Activated naive CD4-positive, alpha-beta T cell treated with Interleukin-2 at 50 U/mL for 16 hours (primary cell): ENCODE measurements around the gene CPSF3.
"Not testable (repeated sequence)": the region's sequence is repeated elsewhere in the genome, so short reads cannot be mapped to it uniquely, and the experiment has no call there.

ENCODE experiments used
- DNase-seq: peaks from one replicate; pipeline ENCODE4 v3.0.0-alpha.2; 2020

The CPSF3 gene

DNA sequence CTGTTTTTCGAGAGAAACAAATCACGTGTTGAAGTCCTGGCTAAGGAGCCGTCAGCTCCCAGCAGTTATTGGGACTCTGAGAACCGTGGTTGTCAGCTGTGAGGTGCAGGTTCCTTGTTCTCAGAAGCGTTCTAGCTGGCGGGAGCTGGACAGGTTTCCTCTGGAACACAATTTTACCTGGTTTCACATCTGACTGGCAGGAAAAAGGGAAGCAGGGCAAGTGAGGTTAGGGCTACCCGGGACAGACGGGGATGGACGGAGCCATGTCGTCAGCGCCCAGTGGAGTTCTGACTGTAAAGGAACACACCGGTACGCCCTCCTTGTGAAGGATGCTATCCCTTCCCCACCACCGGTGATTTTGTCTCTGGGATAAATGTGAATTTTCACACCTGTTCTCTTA lies 26.3 kb upstream of the CPSF3 start:
- DNase-seq = no peak

DNA sequence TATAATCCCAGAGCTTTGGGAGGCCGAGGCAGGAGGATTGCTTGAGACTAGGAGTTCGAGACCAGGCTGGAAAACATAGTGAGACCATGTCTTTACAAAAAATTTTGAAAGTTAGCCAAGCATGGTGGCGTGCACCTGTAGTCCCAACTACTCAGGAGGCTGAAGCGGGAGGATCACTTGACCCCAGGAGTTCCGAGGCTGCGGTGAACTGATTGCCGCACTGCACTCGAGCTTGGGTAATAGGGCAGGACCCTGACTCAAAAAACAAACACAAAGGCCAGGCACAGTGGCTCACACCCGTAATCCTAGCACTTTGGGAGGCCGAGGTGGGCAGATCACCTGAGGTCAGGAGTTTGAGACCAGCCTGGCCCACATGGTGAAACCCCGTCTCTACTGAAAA lies 25.2 kb upstream of the CPSF3 start:
- DNase-seq = not testable (repeated sequence)

DNA sequence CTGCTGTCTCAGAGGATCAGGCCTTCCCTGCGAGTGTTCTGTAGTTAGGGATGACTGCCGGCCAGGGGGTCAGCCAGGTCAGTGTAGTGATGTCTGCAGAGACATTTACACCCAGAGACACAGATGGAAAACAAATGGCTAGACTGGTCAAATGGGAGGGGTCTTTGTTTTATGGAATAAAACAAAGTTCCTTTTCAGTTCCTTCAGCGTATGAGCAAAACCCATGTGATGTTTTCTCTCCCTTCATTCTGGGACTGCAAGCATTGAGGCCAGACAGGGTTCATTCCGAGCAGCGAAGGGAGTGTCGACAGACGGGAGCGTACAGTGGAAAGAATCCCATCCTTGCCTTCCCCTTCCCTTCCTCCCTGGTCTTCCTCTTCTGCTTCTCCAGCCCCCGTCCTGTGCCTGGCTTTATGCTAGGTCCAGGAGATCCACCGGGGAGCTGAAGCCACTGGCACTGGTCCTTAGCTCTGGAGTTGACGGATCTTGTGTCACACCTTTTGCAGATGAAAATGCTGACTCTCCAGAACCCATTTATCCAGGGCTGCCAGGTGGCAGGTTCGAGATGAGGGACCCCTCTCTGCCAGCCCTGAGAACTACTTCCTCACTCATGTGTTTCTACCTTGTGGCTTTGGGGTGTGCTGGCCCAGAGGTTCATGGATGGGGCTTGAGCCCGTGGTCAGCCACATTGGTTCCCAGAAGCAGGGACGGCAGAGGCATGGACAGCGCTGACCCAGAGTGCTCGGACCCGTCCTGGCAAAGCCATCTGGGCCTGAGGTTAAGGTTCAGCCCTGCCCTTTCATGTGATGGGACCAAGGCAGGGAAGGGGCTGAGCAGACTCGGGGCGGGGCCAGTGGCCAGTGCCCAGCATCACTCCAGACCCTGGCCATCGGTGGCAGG lies 24.3 kb upstream of the CPSF3 start:
- DNase-seq = no peak

DNA sequence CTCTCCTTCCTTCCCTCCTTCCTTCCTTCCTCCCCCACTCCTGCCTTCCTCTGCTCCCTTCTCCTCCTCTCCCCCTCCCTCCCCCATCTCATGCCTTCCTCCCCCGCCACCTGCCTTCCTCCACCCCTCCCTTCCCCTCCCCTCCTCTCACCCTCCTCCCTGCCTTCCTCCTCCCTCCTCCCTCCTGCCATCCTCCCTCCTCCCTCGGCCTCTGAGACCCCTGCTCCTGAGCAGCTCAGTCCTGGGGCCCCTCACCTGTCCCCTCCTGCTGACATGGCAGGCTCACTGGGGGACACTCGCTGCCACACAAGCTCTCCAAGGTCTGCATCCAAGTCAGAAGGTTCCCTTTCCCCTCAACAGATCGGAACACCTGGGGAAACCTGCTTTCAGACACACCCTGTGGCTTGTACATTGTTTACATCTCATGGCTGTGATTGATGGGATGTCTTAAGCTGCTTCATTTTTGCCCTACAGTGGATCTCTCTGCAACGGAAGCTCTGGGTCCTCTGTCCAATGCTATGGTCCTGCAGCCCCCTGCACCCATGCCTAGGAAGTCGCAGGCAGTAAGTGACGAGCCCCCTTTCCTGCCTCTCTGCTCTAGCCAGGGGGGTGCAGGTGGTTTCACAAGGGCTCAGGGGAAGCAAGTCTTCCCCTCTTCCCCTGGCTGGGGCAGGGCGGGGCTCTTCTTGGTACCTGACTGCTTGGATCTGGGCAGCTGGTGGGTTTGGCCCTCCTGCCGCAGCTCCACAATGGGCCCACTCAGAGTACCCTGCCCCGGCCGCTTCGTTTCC lies 23.0 kb upstream of the CPSF3 start:
- DNase-seq = no peak

DNA sequence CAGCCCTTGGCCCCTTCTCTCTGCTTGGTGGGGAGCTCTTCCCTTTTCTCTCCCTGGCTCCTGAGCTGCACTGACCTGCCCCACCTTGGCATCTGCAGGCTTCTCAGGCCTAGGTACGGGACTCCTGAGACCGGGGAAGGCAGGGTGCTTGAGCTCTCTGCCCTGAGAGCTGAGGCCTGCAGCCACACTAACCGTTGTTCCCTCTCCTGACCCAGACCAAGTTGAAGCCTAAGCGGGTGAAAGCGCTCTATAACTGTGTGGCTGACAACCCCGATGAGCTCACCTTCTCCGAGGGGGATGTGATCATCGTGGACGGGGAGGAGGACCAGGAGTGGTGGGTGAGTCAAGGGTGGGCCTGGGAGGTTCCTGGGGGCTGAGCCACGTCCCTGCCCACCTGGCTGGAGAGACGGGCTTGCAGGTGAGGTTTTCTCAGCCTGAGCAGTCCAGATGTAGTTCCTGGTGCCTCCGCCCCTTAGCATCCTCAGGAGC lies 22.4 kb upstream of the CPSF3 start:
- no peak for DNase-seq

DNA sequence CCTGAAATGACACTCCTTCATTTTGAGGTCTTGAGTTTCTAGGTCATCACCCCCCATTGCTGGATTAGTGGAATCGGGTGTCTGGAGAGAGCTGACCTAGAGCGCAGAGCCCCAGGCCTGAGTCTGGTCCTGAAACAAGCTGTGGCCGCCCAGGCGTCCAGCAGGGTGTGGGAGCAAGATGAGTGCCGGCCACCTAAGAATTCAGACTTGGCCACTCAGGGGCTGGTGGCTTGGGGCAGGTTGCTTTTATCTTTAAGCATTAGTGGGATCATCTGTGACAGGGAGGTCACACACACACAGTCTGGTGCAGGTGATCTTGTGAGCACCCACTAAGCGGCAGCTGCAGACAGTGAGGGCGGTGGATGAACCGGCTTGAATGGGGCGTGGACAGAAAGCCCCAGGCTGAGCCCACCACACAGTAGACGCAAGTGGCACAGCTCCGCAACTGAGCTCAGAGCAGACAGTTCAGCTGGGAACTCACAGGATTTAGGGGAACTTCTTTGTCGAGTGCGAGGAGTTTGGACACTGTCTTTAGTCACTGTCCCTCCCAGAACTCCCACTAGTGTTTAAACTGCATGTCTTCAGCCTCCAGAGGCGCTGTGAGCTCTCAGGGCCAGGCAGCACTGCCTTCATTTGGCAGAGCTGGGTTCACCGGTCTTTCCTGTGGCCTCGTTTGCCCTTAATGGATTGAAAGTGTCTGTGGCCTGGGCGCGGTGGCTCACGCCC lies 21.6 kb upstream of the CPSF3 start:
- no peak for DNase-seq

DNA sequence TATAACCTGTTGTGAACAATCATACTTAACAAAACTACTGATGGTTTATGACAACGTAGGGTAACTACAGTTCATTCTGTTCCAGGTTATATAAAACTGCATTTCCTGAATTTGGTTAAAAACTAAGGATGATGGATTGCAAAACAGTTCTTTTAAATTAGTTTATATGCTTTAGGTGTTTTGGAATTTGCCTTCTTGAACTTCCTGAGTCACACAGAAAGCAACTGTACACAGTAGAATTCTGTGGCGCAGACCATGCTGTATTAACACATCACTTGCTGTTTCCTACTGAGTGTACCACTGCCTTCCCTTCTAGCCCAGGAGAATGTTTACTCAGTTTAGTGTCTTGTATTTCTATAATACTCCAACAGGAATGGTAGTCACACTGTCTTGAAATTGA lies 19.5 kb upstream of the CPSF3 start:
- DNase-seq = no peak

DNA sequence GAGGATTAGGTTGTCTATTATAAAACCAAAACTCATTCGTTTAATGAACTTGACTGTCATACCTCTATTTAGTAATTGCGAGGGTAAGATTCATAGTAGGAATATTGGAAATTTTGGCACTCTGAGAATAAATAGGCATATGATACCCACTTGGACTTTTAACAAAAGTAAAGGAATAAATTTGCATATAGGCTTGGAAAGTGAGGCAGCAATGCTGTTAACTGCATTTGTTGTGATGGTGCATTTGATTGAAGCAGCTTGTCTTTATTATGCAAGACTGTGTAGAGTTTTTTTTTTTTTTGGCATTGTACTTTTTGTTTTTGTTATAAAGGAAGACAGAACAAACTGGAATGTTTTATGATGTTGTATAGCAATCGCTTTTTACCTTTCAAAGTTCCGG lies 19.0 kb upstream of the CPSF3 start:
- DNase-seq = no peak

DNA sequence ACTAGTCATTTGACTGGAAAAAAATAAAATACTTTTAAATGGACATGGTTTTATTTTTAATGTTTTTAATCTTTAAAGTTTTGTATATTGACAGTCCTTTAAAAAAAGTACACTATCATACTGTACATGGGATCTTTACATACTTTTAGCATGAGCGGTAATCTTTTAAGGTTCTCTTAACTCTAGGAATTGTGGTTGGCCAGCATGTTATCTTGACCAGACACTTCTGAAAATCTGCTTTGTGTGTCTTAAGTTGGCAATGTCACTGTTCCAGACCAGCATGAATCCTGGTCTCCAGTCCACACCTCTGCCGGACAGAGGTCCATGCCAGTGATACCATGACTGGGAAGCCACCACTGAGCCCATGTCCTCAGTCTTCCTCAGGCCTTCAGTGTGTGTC lies 17.8 kb upstream of the CPSF3 start:
- no peak for DNase-seq

DNA sequence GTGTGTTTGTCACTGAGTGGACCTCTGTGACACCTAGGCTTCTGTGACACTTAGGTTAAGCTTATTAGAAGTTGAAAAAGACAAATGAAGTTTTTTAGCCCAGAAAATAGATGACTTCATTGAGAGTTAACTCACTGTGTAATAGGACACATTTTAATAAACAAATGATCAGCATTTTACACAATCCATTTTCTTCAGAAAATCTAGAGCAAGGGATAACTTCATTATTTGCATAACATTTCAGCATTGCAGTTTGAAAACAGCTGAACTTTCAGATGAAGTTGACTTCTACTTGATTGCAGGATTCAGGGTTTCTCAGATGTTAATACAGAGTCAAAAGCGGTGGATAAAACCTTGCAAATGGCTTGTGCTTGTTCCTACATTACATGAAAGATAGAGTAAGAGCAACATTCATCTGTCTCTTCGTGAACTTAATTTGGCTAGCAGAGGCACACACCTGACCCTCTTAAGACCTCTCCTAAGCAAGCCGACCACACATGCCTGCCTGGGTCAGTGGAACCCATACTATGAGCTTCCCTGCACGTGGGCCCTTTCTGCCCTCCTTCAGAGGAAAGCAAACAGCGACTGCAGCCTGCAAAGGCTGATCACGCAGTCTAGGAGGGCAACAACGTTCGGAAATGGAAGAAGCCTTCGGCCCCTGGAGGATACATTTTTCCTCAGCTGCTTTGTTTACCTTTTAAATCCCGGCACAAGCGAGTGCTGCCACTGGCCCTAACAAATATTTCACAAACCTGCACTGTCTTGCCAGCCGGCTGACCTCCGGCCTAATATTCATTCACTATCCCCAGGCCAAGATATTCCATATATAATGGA lies 16.7 kb upstream of the CPSF3 start:
- DNase-seq = no peak

DNA sequence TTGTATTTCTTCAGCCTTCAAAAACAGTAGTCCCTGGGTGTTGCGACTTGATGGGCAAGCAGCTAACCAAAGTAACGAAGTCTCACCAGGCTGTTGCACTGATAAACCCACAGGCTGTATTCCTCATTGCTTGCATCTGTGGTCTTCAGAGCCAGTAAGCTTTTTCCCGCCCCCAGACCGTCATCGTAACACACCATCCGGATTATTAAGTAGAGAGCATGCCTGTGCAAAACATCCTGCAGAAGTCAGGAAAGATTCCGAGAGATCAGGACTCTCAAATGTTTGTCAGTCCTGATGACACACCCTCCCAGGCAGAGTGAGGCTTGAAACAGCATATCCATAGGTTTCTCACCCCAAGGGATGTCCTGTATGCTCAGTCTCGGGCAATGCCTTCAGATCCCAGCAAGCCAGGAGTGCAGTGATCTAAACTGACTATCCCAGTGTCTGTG lies 16.1 kb upstream of the CPSF3 start:
- no peak for DNase-seq

DNA sequence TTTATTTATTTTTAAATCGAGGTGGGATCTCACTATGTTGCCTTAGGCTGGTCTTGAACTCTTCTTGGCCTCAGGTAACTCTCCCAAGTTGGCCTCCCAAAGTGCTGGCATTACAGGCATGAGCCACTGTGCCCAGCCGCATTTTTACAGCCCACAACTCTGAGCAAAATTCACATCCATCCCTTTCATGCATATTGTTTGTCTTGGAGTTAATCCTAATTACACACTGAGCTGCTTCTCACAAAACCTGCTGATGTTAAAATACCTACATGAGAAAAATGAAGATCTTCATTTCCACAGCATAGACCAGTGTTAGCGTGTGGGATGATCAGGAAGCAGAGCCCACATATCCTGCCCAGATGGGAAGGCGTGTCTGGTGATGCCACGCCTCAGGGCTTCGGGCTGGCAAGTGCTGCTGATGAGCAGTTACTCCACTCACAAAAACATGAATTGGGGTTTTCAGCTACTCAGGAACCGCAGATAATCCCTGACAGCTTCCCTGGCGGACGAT lies 14.8 kb upstream of the CPSF3 start:
- no peak for DNase-seq

DNA sequence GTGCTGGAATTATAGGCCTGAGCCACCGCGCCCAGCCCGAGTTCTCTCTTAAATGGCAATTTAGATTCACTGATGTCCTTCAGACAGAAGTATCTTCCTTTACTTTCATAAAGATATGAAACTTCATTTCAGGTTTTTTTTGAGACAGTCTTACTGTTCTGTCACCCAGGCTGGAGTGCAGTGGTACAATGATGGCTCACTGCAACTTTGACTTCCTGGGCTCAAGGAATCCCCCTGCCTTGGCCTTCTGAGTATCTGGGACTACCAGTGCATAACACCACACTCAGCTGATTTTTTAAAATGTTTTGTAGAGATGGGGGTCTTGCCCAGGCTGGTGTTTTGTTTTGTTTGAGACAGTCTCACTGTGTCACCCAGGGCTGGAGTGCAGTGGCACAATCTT lies 13.3 kb upstream of the CPSF3 start:
- DNase-seq = no peak

DNA sequence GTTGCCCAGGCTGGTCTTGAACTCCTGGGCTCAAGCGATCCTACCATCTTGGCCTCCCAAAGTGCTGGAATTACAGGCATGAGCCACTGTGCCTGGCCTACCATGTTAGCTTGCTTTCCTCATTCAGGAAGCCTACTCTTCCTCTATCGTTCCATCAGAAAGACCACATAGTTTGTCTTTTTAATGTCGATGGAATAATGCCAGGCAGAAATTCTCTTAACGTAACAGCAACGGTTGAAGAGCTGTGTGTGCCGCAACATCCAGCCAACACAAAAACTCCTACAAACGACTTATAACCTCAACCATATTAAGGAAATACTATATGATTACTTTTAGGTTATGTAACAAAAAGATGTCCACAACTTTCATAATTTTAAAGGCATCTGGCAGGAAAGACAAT lies 10.7 kb upstream of the CPSF3 start:
- no peak for DNase-seq

DNA sequence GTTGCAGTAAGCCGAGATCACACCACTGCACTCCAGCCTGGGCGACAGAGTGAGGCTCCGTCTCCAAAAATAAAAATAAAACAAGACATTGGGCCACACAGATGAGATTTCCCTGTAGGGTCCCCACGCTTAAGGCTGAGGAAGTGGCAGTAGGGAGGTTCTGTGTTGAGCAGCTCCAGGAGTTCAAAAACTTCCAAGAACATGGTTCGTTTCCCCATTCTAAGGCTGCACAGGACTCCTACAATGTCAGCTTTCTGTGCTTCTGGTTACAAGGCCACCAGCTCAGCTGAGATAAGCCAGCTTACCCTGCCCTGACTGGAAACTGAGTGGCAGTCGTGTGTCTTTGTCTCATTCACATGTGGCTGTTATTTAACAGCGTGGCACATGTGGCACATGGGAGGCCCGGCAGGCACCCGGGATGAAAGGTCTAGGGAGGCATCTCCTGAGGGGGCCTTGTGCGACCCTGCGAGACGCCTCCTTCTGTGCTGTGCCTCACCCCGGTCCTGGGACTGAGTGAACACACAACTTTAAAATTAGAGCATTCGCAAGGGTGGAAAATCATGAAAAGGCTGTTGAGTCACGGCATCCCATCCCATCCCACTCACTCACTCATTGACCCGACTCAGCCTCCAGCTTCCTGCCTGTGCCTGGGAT lies 7.8 kb upstream of the CPSF3 start:
- no peak for DNase-seq

DNA sequence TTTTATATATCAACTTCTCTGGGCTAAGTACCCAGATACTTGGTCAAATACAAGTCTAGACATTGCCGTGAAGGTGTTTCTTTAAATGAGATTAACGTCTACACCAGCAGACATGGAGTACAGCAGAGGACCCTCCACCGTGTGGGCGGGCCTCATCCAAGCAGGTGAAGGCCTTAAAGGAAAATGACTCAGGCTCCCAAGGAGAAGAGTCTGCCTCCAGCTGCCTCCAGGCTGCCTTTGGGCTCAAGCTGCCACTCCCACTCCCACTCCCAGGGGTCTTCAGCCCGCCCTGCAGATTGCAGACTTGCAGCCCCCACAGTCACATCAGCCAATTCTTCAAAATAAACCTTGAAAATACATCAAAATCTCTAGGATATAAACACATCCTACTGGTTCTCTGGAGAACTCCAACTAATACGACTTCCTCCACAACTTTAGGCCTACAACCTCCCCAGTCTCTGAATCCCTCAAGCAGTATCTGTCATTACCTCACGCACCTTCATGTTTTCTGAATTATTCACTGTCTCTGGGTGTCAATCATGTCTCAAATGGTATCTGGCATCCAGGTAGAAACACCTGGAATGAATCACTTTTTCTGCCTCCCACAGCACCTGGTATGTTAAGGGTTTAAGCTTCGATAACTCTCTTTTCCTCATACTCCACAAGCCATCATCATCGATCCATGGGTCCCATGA lies 7.0 kb upstream of the CPSF3 start:
- no peak for DNase-seq

DNA sequence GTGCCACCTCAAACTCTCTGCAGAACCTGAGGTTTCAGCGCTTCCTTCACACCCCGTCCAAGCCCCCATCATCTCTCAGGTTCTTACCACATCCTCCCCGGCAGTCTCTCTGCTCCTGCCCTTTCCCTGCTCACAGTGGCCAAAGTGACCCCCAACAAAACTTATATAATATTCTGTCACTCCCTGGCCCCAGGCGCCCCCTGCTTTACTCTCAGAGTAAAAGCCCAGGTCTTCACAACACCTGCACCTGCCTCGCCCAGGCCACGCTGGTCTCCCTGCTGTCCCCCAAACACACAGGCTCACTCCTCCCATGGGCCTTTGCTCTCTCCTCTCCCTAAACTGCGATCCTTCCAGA lies 6.5 kb upstream of the CPSF3 start:
- DNase-seq = no peak

DNA sequence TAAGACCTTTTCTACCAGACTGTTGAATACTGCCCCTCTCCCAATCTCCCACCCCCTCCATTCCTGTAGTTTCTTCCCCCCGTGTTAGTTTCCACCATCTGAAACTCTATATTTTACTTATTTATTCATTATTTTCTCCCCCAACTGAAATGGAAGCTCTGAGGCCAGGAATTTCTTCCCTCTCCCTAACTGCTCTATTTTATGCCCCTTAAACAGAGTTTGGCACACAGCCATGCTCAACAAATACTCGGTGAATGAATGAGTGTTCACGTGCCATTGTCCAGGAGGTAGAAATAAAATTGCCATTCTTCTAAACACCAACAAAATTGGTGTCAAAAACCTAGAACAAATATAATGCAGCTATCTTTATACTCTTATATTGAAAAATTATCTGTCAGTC lies 5.7 kb upstream of the CPSF3 start:
- no peak for DNase-seq

DNA sequence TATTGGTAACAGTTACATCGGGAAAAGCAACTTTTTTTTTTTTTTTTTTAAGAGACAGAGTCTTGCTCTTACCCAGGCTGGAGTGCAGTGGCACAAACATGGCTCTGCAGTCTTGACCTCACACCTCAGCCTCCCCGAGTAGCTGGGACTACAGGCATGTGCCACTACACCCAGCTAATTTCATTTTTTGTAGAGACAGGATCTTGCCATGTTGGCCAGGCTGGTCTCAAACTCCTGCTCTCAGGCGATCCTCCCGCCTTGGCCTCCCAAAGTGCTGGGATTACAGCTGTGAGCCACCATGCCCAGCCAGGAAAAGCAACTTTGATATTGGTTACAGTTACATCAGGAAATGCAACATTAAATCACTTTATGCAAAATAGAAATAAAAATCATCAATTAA lies 4.7 kb upstream of the CPSF3 start:
- no peak for DNase-seq

DNA sequence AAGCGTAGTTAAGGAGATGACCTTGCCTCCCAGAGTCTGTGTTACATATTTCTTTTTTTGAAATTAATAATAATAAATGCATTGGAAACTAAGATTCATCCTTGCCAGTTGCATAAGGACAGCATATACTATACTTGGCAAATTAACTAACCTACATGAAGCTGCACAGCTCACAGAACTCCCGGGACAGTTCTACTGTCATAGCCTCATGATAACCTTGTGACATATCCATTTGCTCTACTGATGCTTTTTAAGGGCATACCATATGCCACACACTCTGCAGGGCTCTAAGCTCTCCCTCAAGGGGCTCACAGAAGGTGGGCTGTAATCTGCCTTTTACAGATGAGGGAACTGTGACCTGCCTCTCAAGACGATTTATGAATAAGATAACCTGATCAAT lies 3.9 kb upstream of the CPSF3 start:
- no peak for DNase-seq

DNA sequence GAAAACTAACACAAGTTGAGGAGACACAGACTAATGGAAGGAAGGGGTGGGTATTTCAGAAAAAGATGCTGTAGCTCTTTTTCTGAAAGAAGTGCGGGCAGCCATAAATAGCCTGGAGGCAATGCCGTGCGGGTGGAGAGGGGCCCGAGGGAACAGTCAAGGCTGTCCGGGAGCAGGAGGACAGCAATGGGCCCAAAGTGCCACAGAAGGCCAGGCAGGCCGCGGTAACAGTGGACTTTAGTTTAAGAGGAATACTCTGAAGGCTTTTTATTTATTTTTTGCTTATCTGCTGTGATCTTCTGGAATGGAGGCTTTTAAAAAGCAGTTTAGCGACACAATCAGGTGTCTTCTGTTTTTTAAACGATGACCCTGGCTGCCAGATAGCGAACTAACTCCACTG lies 3.0 kb upstream of the CPSF3 start:
- no peak for DNase-seq
